Measurements from ENCODE around the gene HIVEP3. TPM values are rescaled to one million over a fixed set of nuclear protein-coding genes. Genes with fewer than 3 reads are reported as not detected.

Gene HIVEP3
- total RNA-seq, 1 experiment from 2014 or later: 0.55 TPM

GRCh38 chr1:41810446-41810845 lies 108.3 kb downstream of the HIVEP3 start (continued):
- TF ChIP-seq TP53 (CRISPR knock-in tag; IDR thresholded peaks at IDR 0.05): no peak
- TF ChIP-seq JAZF1 (CRISPR knock-in tag; IDR thresholded peaks at IDR 0.05): no peak
- no peak for TF ChIP-seq STAT6 (CRISPR knock-in tag; conservative IDR thresholded peaks at IDR 0.05; ENCODE audit: low read depth)
- TF ChIP-seq NR2C2 (CRISPR knock-in tag; IDR thresholded peaks at IDR 0.05): no peak
- no peak for TF ChIP-seq ZNF317 (CRISPR knock-in tag; IDR thresholded peaks at IDR 0.05; ENCODE audit: borderline replicate concordance, low read depth)
- no peak for TF ChIP-seq MXD4 (CRISPR knock-in tag; IDR thresholded peaks at IDR 0.05; ENCODE audit: borderline replicate concordance)
- no peak for TF ChIP-seq OVOL2 (CRISPR knock-in tag; IDR thresholded peaks at IDR 0.05; ENCODE audit: borderline replicate concordance)
- no peak for TF ChIP-seq FOXK1 (CRISPR knock-in tag; IDR thresholded peaks at IDR 0.05)
- TF ChIP-seq RELA (CRISPR knock-in tag; IDR thresholded peaks at IDR 0.05; ENCODE audit: borderline replicate concordance): no peak
- no peak for TF ChIP-seq IRF1 (CRISPR knock-in tag; IDR thresholded peaks at IDR 0.05)
- peak; percentile 25; the same call in 1 of the 2 replicates for TF ChIP-seq USF1 (CRISPR knock-in tag; IDR thresholded peaks at IDR 0.05)
- TF ChIP-seq NR1H2 (CRISPR knock-in tag; IDR thresholded peaks at IDR 0.05): no peak
- no peak for TF ChIP-seq GTF2I (CRISPR knock-in tag; conservative IDR thresholded peaks at IDR 0.05)

GRCh38 chr1:41809692-41810091 lies 109.0 kb downstream of the HIVEP3 start:
- CTCF ChIA-PET: no interaction called here
- POLR2A ChIA-PET: no interaction called here

More at GRCh38 chr1:41809692-41810091, 109.0 kb downstream of the HIVEP3 start:
- Mint-ChIP-seq H3K4me1 (peaks cover 5% of the 10 kb centered on the region), H3K4me3 (no peak overlapping the region), H3K27ac (no peak overlapping the region), H3K9me3 (no peaks in the 10 kb centered on the region), H3K27me3 (ENCODE audit: low read depth) (no peaks in the 10 kb centered on the region), H3K36me3 (no peaks in the 10 kb centered on the region)
- no peak for ATAC-seq
- no peak for TF ChIP-seq ZNF232 (CRISPR knock-in tag; IDR thresholded peaks at IDR 0.05)
- no peak for TF ChIP-seq ELF4 (CRISPR knock-in tag; IDR thresholded peaks at IDR 0.05; ENCODE audit: low read depth)
- no peak for TF ChIP-seq CREM (CRISPR knock-in tag; IDR thresholded peaks at IDR 0.05)
- TF ChIP-seq SOX15 (CRISPR knock-in tag; IDR thresholded peaks at IDR 0.05): no peak
- no peak for TF ChIP-seq PRRX2 (CRISPR knock-in tag; IDR thresholded peaks at IDR 0.05)
- no peak for TF ChIP-seq EMX1 (CRISPR knock-in tag; IDR thresholded peaks at IDR 0.05)
- TF ChIP-seq GRHL2 (CRISPR knock-in tag; IDR thresholded peaks at IDR 0.05; ENCODE audit: insufficient replicate concordance, severe bottlenecking): no peak
- no peak for TF ChIP-seq ZMAT4 (CRISPR knock-in tag; IDR thresholded peaks at IDR 0.05)
- no peak for TF ChIP-seq ZBTB43 (CRISPR knock-in tag; IDR thresholded peaks at IDR 0.05)
- TF ChIP-seq ZSCAN18 (CRISPR knock-in tag; IDR thresholded peaks at IDR 0.05): no peak
- no peak for DNase-seq (ENCODE audit: low spot score)

All from WTC11 (cell line).